Measurements from ENCODE around the gene DIP2C. TPM values are rescaled to one million over a fixed set of nuclear protein-coding genes. Genes with fewer than 3 reads are reported as not detected.

Gene DIP2C
- total RNA-seq, 1 donor from 2014 or later = 0.53 TPM

GRCh38 chr10:338171-339037, 351.1 kb downstream of the DIP2C start:
- H3K4me3 ChIP-seq (ENCODE audit: low read depth, low read length) = no peak overlapping the region
- DNase-seq (ENCODE audit: low read depth) (peak; percentile 91), FAIRE-seq (peak; percentile 97)
- no peak for TF ChIP-seq CTCF (IDR thresholded peaks at IDR 0.05; ENCODE audit: insufficient read depth, low read length, severe bottlenecking)
- H3K27me3 ChIP-seq (ENCODE audit: control insufficient read depth, insufficient read depth, low read length) = no peaks in the 10 kb centered on the region
- no peaks in the 10 kb centered on the region for H3K36me3 ChIP-seq (ENCODE audit: control insufficient read depth, insufficient read depth, low read length)

- Histone ChIP-seq H3K36me3 (ENCODE audit: control insufficient read depth, insufficient read depth, low read length) (no peaks in the 10 kb centered on the region), H3K27me3 (ENCODE audit: control insufficient read depth, insufficient read depth, low read length) (no peaks in the 10 kb centered on the region), H3K4me3 (ENCODE audit: low read depth, low read length) (no peak overlapping the region)
- FAIRE-seq (peak; percentile 23), DNase-seq (ENCODE audit: low read depth) (peak; percentile 88)
- no peak for TF ChIP-seq CTCF (IDR thresholded peaks at IDR 0.05; ENCODE audit: insufficient read depth, low read length, severe bottlenecking)
These were observed 353.2 kb downstream of the DIP2C start for GRCh38 chr10:336247-336646.

GRCh38 chr10:335151-335800, 354.2 kb downstream of the DIP2C start:
- no peaks in the 10 kb centered on the region for H3K27me3 ChIP-seq (ENCODE audit: control insufficient read depth, insufficient read depth, low read length)
- peak; percentile 74 for DNase-seq (ENCODE audit: low read depth)
- no peak for FAIRE-seq
- no peak for TF ChIP-seq CTCF (IDR thresholded peaks at IDR 0.05; ENCODE audit: insufficient read depth, low read length, severe bottlenecking)
- no peak overlapping the region for H3K4me3 ChIP-seq (ENCODE audit: low read depth, low read length)
- no peaks in the 10 kb centered on the region for H3K36me3 ChIP-seq (ENCODE audit: control insufficient read depth, insufficient read depth, low read length)

GRCh38 chr10:331186-331585, 358.3 kb downstream of the DIP2C start:
- DNase-seq (ENCODE audit: low read depth) = no peak
- H3K36me3 ChIP-seq (ENCODE audit: control insufficient read depth, insufficient read depth, low read length) = no peaks in the 10 kb centered on the region
- no peak for TF ChIP-seq CTCF (IDR thresholded peaks at IDR 0.05; ENCODE audit: insufficient read depth, low read length, severe bottlenecking)
- peaks cover 1% of the 10 kb centered on the region for H3K27me3 ChIP-seq (ENCODE audit: control insufficient read depth, insufficient read depth, low read length)
- no peak for FAIRE-seq
- H3K4me3 ChIP-seq (ENCODE audit: low read depth, low read length) = no peak overlapping the region

- H3K36me3 ChIP-seq (ENCODE audit: control insufficient read depth, insufficient read depth, low read length) = no peaks in the 10 kb centered on the region
- DNase-seq (ENCODE audit: low read depth) (peak; percentile 90), FAIRE-seq (no peak)
- peak; percentile 11 for TF ChIP-seq CTCF (IDR thresholded peaks at IDR 0.05; ENCODE audit: insufficient read depth, low read length, severe bottlenecking)
- H3K27me3 ChIP-seq (ENCODE audit: control insufficient read depth, insufficient read depth, low read length) = peaks cover 1% of the 10 kb centered on the region
- no peak overlapping the region for H3K4me3 ChIP-seq (ENCODE audit: low read depth, low read length)
These were observed 359.9 kb downstream of the DIP2C start for GRCh38 chr10:329361-330099.

Data from bronchial epithelial cell (primary cell).